ENCODE data around the gene TMEM150B.

GRCh38 chr19:55360902-55361301 lies 35.8 kb upstream of the TMEM150B start:
- TF ChIP-seq CTCF (IDR thresholded peaks at IDR 0.05) = no peak
- TF ChIP-seq EP300 (IDR thresholded peaks at IDR 0.05) = no peak
- TF ChIP-seq POLR2A (IDR thresholded peaks at IDR 0.05) = no peak
- no peak for TF ChIP-seq POLR2AphosphoS5 (IDR thresholded peaks at IDR 0.05)
